ENCODE results near the gene TTC39C. TPM values are rescaled to one million over a fixed set of nuclear protein-coding genes. Genes with fewer than 3 reads are reported as not detected.

TTC39C gene
- total and polyA plus RNA-seq, 3 donors from 2014 or later, result 57.7 to 70.4 (median 68.3) TPM

- no peaks in the 10 kb centered on the region for H3K27me3 ChIP-seq
- H3K9me3 ChIP-seq, result no peaks in the 10 kb centered on the region
- TF ChIP-seq CTCF (IDR thresholded peaks at IDR 0.05), result no peak
- no peak for TF ChIP-seq POLR2A (IDR thresholded peaks at IDR 0.05)
- H3K36me3 ChIP-seq (ENCODE audit: low read depth, missing control alignments), result no peaks in the 10 kb centered on the region
- H3K4me3 ChIP-seq, result no peak overlapping the region
- H3K4me1 ChIP-seq, result peaks cover 27% of the 10 kb centered on the region
- no peak overlapping the region for H3K27ac ChIP-seq
- intact Hi-C loops (cut with DNase I; ENCODE audit: low total_unique reads), result no loop called here
- 79 to 82% methylated on average over 3 of the region's 3 CpGs for WGBS, 2 donors
- DNase-seq, result no peak
Observed at GRCh38 chr18:24049142-24049541, 34.6 kb downstream of the TTC39C start.

GRCh38 chr18:24051031-24051947 lies 36.7 kb downstream of the TTC39C start:
- TF ChIP-seq CTCF (IDR thresholded peaks at IDR 0.05) (no peak), POLR2A (IDR thresholded peaks at IDR 0.05) (no peak)
- intact Hi-C loops (cut with DNase I; ENCODE audit: low total_unique reads), result no loop called here
- Histone ChIP-seq H3K4me3 (no peak overlapping the region), H3K36me3 (ENCODE audit: low read depth, missing control alignments) (no peaks in the 10 kb centered on the region), H3K9me3 (no peaks in the 10 kb centered on the region), H3K4me1 (peaks cover 33% of the 10 kb centered on the region), H3K27ac (peak overlapping the region; percentile 37 to 60), H3K27me3 (no peaks in the 10 kb centered on the region)
- DNase-seq, result no peak
- whole genome bisulfite sequencing, 2 donors, result 62 to 74% methylated on average over 13 of the region's 13 CpGs

- H3K27ac ChIP-seq, result peak overlapping the region; percentile 37 to 60
- intact Hi-C loops (cut with DNase I; ENCODE audit: low total_unique reads), result no loop called here
- WGBS, 2 donors, result 88 to 94% methylated on average over 7 of the region's 7 CpGs
Observed at GRCh38 chr18:24052053-24052452, 37.5 kb downstream of the TTC39C start.

GRCh38 chr18:24053211-24053610 lies 38.7 kb downstream of the TTC39C start:
- intact Hi-C loops (cut with DNase I; ENCODE audit: low total_unique reads), result no loop called here
- no peak overlapping the region for H3K4me3 ChIP-seq
- no peaks in the 10 kb centered on the region for H3K9me3 ChIP-seq
- WGBS, 2 donors, result 59 to 69% methylated on average over 4 of the region's 4 CpGs
- no peaks in the 10 kb centered on the region for H3K27me3 ChIP-seq
- no peaks in the 10 kb centered on the region for H3K36me3 ChIP-seq (ENCODE audit: low read depth, missing control alignments)
- no peak for TF ChIP-seq POLR2A (IDR thresholded peaks at IDR 0.05)
- no peak for TF ChIP-seq CTCF (IDR thresholded peaks at IDR 0.05)
- DNase-seq, result no peak
- peaks cover 33% of the 10 kb centered on the region for H3K4me1 ChIP-seq
- H3K27ac ChIP-seq, result peak overlapping the region; percentile 1 to 65

More at GRCh38 chr18:24052053-24052452, 37.5 kb downstream of the TTC39C start:
- no peak for DNase-seq
- H3K4me1 ChIP-seq, result peaks cover 33% of the 10 kb centered on the region
- no peak overlapping the region for H3K4me3 ChIP-seq
- H3K36me3 ChIP-seq (ENCODE audit: low read depth, missing control alignments), result no peaks in the 10 kb centered on the region
- no peaks in the 10 kb centered on the region for H3K27me3 ChIP-seq
- H3K9me3 ChIP-seq, result no peaks in the 10 kb centered on the region
- TF ChIP-seq CTCF (IDR thresholded peaks at IDR 0.05) (no peak), POLR2A (IDR thresholded peaks at IDR 0.05) (no peak)
